Right forelimb (tissue), 1 donor: Measurements from ENCODE around the gene TK2.
"Not testable (repeated sequence)": the region's sequence is repeated elsewhere in the genome, so short reads cannot be mapped to it uniquely, and the experiment has no call there.

Experiments used
- DNase-seq: peaks from one replicate; pipeline ENCODE4 v3.0.0-alpha.2; 2018

TK2 gene

GRCh38 chr16:66502020-66502913, 47.7 kb downstream of the TK2 start:
- no peak for DNase-seq

GRCh38 chr16:66501563-66501962, 48.4 kb downstream of the TK2 start:
- not testable (repeated sequence) for DNase-seq

GRCh38 chr16:66497921-66498320, 52.0 kb downstream of the TK2 start:
- not testable (repeated sequence) for DNase-seq

GRCh38 chr16:66496226-66496625, 53.7 kb downstream of the TK2 start:
- not testable (repeated sequence) for DNase-seq

- DNase-seq, result no peak
Observed at GRCh38 chr16:66495440-66495839, 54.5 kb downstream of the TK2 start.

GRCh38 chr16:66494916-66495315, 55.0 kb downstream of the TK2 start:
- no peak for DNase-seq

GRCh38 chr16:66493490-66494401, 56.2 kb downstream of the TK2 start:
- no peak for DNase-seq

GRCh38 chr16:66491716-66492064, 58.2 kb downstream of the TK2 start:
- no peak for DNase-seq

- DNase-seq, result no peak
Observed at GRCh38 chr16:66490774-66491715, 58.9 kb downstream of the TK2 start.

GRCh38 chr16:66489818-66490217, 60.1 kb downstream of the TK2 start:
- no peak for DNase-seq

GRCh38 chr16:66489385-66489784, 60.5 kb downstream of the TK2 start:
- DNase-seq, result no peak

- no peak for DNase-seq
Observed at GRCh38 chr16:66488505-66488904, 61.4 kb downstream of the TK2 start.

GRCh38 chr16:66487580-66488275, 62.2 kb downstream of the TK2 start:
- no peak for DNase-seq

- DNase-seq, result no peak
Observed at GRCh38 chr16:66486773-66487579, 62.9 kb downstream of the TK2 start.

- no peak for DNase-seq
Observed at GRCh38 chr16:66486199-66486772, 63.6 kb downstream of the TK2 start.

GRCh38 chr16:66485376-66485775, 64.5 kb downstream of the TK2 start:
- DNase-seq, result no peak

GRCh38 chr16:66484453-66485213, 65.3 kb downstream of the TK2 start:
- no peak for DNase-seq

GRCh38 chr16:66483689-66484452, 66.1 kb downstream of the TK2 start:
- DNase-seq, result peak; percentile 87

- no peak for DNase-seq
Observed at GRCh38 chr16:66481943-66482390, 68.0 kb downstream of the TK2 start.
